Pancreas (tissue), 10 donors: Measurements from ENCODE around the gene DDC. TPM values are rescaled to one million over a fixed set of nuclear protein-coding genes. Genes with fewer than 3 reads are reported as not detected.
"Not testable (repeated sequence)": the region's sequence is repeated elsewhere in the genome, so short reads cannot be mapped to it uniquely, and the experiment has no call there.

Experiments used
- ATAC-seq, 4 donors: fragments of 200-7000 bp; cut with Tn5 transposase; one replicate each; pipeline versions ENCODE4 v1.8.0 to v1.9.1; 2020; ENCODE audit warnings: mild to moderate bottlenecking in 4 of 4, moderate library complexity in 4 of 4
- DNase-seq, 6 donors: peaks; one replicate each; pipeline ENCODE4 v3.0.0-alpha.2; 2020
- FAIRE-seq: peaks from 2 replicates; lab custom pipeline; 2012; peaks lifted over from hg19 to GRCh38; lab: Jason Lieb, UNC
- H3K27ac ChIP-seq, 4 donors: fragments of 200-600 bp; sonication (generic); 1 replicate in 3 of 4; 2 replicates in 1 of 4; pipeline versions ENCODE4 v1.5.0 to v1.8.0; 2020
- H3K27me3 ChIP-seq, 4 donors: fragments of 200-600 bp; one replicate each; pipeline ENCODE4 v1.8.0; 2021
- H3K36me3 ChIP-seq, 3 donors: fragments of 200-600 bp; sonication (generic) in 1 of 3; one replicate each; pipeline versions ENCODE4 v1.5.0 to v1.8.0; 2020 to 2021
- H3K4me1 ChIP-seq, 3 donors: fragments of 200-600 bp; one replicate each; pipeline ENCODE4 v1.8.0; 2021
- H3K4me3 ChIP-seq, 4 donors: fragments of 200-600 bp; sonication (generic) in 2 of 4; one replicate each; pipeline versions ENCODE4 v1.5.0 to v1.8.0; 2020 to 2021
- H3K9me3 ChIP-seq, 4 donors: fragments of 200-600 bp; one replicate each; pipeline ENCODE4 v1.8.0; 2021
- WGBS, 2 donors: extraction: QIAGEN DNeasy Blood & Tissue Kit; methylation state at CpG; one replicate each; pipeline ENCODE4 v1.1.7; 2013; 5-methylcytosine and 5-hydroxymethylcytosine counted together
- intact Hi-C, 3 donors: fragments of 100-400 bp; cut with DNase I; formaldehyde crosslinking; loops; one replicate each; pipeline versions ENCODE4 v1.11.1 to v1.14.2; 2022
- polyA plus RNA-seq, 2 donors: library from polyadenylated mRNA; stranded (reverse); fragments of 200-250 nt; gene quantifications; one replicate each; pipeline ENCODE4 v1.2.3, GENCODE V29; 2013
- total RNA-seq, 6 donors: library from RNA; stranded (reverse); fragmentation: NEBNext Ultra II Directional in 4 of 6; extraction: Animal tissue kit (Norgen Biotek cat#: 25700) in 4 of 6; gene quantifications; one replicate each; pipeline versions ENCODE4 v1.2.1 to v1.2.4, GENCODE V29; 2021 to 2023
- TF ChIP-seq, protein P1 (sequence below), 4 donors: fragments of 200-600 bp; sonication (generic) in 3 of 4; IDR thresholded peaks; one replicate each; pipeline versions ENCODE4 v1.5.0 to v1.8.0; 2021; ENCODE audit warnings: antibody characterized with exemption in 4 of 4
- donor health status: healthy with polysubstance abuse.
- donor health status: DM: no; HTN: no; CAD: no; lungs with moderate emphysema.
- donor health status: DM: no; HTN: no; CAD: no.
- donor health status: control.
- donor health status: control.
- donor health status: Bipolar disorder and iron deficiency.
- donor health status: DM: yes; HTN: yes; CAD: no.
- donor health status: DM: no; HTN: no; CAD: no.
- donor health status: DM: no; HTN: no; CAD: no.
- donor health status: DM: yes; HTN: yes; CAD: no.

Gene DDC
- total and polyA plus RNA-seq, 8 donors, result 2.7 to 25.2 (median 12.0) TPM

DNA sequence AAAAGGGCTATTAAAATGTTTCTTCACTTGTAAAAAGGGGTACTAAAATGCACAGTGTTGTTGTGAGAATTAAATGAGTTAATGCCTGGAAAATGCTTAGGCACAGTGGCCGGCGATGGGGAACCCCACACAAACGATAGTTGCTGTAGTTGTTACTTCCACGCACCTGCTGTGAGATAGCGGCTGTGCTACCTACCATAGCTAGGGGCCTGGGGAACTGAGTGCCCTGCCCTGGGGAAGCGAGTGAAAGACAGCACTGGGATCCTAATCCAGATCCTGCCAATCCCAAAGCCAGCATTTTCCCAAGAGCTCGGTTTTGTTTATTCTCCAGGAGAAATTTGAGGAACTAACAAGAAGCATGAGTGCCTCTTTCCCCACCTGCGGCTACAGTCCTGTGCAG, 27.8 kb downstream of the DDC start:
- intact Hi-C loops, result loop anchor here in 1 of 3 donors (10.0 kb wide), 1 partner anchor 57 kb away; no protein-coding TSS in a partner anchor
- DNase-seq, result no peak
- no peaks in the 10 kb centered on the region for H3K36me3 ChIP-seq
- H3K4me1 ChIP-seq, result no peaks in the 10 kb centered on the region
- 93% methylated on average over 8 of the region's 8 CpGs for WGBS, 2 donors
- no peak overlapping the region for H3K27ac ChIP-seq
- no peak for ATAC-seq
- no peak overlapping the region for H3K4me3 ChIP-seq
- TF ChIP-seq, protein P1, sequence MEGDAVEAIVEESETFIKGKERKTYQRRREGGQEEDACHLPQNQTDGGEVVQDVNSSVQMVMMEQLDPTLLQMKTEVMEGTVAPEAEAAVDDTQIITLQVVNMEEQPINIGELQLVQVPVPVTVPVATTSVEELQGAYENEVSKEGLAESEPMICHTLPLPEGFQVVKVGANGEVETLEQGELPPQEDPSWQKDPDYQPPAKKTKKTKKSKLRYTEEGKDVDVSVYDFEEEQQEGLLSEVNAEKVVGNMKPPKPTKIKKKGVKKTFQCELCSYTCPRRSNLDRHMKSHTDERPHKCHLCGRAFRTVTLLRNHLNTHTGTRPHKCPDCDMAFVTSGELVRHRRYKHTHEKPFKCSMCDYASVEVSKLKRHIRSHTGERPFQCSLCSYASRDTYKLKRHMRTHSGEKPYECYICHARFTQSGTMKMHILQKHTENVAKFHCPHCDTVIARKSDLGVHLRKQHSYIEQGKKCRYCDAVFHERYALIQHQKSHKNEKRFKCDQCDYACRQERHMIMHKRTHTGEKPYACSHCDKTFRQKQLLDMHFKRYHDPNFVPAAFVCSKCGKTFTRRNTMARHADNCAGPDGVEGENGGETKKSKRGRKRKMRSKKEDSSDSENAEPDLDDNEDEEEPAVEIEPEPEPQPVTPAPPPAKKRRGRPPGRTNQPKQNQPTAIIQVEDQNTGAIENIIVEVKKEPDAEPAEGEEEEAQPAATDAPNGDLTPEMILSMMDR (IDR thresholded peaks at IDR 0.05), result no peak
- FAIRE-seq, result no peak
- H3K9me3 ChIP-seq, result no peaks in the 10 kb centered on the region
- no peaks in the 10 kb centered on the region for H3K27me3 ChIP-seq

DNA sequence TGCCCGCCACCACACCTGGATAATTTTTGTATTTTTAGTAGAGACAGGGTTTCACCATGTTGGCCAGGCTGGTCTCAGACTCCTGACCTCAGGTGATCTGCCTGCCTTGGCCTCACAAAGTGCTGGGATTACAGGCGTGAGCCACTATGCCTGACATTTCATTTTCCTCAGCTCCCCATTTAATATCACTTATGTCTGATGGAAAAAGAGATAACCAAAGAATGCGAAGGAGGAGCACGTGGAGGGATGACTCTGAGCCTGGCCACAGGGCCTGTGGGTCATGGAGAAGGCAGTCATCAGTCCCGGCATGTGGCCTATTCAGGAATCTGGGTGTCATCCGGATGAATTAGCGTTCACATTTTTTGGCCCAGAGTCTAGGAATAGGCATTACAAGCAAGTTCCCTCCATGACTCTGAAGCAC, 29.9 kb downstream of the DDC start:
- WGBS, 2 donors, result 88% methylated on average over 7 of the region's 7 CpGs
- H3K27ac ChIP-seq, ATAC-seq, H3K27me3 ChIP-seq, H3K9me3 ChIP-seq, H3K36me3 ChIP-seq, FAIRE-seq, H3K4me1 ChIP-seq, H3K4me3 ChIP-seq: not testable (repeated sequence)
- intact Hi-C loops, result loop anchor here in 1 of 3 donors (10.0 kb wide), 1 partner anchor 60 kb away; no protein-coding TSS in a partner anchor
- peak in 1 of 6 donors; percentile 5 for DNase-seq

DNA sequence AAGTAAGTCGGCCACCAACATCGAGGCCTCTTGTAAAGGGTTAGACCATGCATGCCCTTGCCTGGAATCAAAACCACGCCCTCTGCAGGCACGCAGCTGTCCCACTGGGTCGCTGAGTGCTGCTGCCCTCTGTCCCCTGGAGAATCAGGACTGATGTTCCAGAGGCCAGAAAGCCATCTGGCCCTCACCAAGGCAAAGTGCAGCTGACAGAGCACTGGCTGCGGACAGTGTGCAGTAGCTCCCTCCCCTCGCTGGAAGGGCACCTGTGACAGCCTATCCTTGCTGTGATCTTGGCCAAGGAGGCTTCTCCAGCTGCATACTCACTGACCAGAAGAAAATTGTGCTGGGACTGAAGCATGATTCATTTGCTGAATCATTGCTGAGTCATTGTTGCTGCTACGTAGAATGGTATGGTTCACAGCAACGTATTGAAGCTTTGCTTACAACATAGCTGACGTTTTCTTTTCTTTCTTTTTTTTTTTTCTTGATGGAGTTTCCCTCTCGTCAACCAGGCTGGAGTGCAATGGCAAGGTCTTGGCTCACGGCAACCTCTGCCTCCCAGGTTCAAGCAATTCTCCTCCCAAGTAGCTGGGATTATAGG, 30.4 kb downstream of the DDC start:
- H3K4me1 ChIP-seq, result peaks cover 0 to 4% (median 0%) of the 10 kb centered on the region in 3 donors
- TF ChIP-seq, protein P1 (IDR thresholded peaks at IDR 0.05), result no peak
- FAIRE-seq, result no peak
- H3K9me3 ChIP-seq, result no peaks in the 10 kb centered on the region
- no peak overlapping the region for H3K4me3 ChIP-seq
- WGBS, 2 donors, result 79 to 80% methylated on average over 12 of the region's 12 CpGs
- no peak overlapping the region for H3K27ac ChIP-seq
- peak in 1 of 6 donors; percentile 7 for DNase-seq
- H3K27me3 ChIP-seq, result no peaks in the 10 kb centered on the region
- intact Hi-C loops, result loop anchor here in 1 of 3 donors (10.0 kb wide), 1 partner anchor 60 kb away; no protein-coding TSS in a partner anchor
- peak in 3 of 4 donors; percentile 25 to 31 (median 31) for ATAC-seq
- no peaks in the 10 kb centered on the region for H3K36me3 ChIP-seq

DNA sequence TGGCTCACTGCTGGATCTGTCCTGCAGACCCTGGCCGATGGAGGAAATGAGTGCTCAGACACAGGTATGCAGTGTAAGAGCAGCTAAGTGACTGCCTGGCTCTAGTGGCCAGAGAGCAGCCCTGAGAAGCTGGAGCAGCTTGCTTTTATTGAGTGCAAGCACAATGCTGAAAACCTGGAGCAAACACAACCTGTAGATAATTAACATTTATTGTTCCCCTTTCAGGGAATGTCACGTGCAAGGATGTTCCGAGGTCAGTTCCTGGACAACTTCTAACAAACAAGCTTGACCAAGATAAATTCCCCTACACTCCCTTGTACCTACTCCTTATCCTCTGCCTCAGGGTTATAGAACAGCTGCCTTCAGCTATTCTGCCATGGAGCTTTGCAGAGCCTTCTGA, 31.3 kb downstream of the DDC start:
- Histone ChIP-seq H3K4me1 (peaks cover 0 to 11% (median 4%) of the 10 kb centered on the region in 3 donors), H3K27ac (no peak overlapping the region), H3K4me3 (no peak overlapping the region), H3K9me3 (no peaks in the 10 kb centered on the region), H3K36me3 (no peaks in the 10 kb centered on the region), H3K27me3 (no peaks in the 10 kb centered on the region)
- DNase-seq (peak in 1 of 6 donors; percentile 9), FAIRE-seq (no peak), ATAC-seq (peak; percentile 8 to 45 (median 21))
- intact Hi-C loops, result loop anchor here in 1 of 3 donors (10.0 kb wide), 1 partner anchor 61 kb away; no protein-coding TSS in a partner anchor
- TF ChIP-seq, protein P1 (IDR thresholded peaks at IDR 0.05), result no peak
- 21 to 26% methylated on average over 3 of the region's 3 CpGs for WGBS, 2 donors

DNA sequence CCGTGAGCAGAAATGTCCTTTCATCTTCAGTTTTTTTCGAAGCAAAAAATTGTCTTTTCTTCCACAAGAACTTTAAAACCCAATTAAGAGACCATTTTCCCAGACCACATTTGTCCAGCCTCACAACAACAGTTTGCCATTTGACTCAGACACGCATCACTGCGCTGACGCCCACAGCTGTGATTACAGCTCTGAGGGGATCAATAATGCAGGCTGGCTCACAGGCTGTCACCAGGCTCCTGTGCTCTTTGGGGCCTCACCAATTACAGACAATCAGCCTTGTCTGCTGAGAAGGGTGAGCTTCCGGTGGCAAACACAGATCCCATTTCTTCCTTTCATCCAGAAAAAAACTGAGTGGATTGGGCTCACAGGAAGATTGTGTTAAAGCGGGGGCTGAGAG, 33.3 kb downstream of the DDC start:
- ATAC-seq (peak in 2 of 4 donors; percentile 11 to 15), DNase-seq (no peak), FAIRE-seq (no peak)
- 80 to 82% methylated on average over 7 of the region's 7 CpGs for WGBS, 2 donors
- Histone ChIP-seq H3K4me3 (no peak overlapping the region), H3K9me3 (no peaks in the 10 kb centered on the region), H3K4me1 (peaks cover 0 to 24% (median 9%) of the 10 kb centered on the region in 3 donors), H3K36me3 (no peaks in the 10 kb centered on the region), H3K27ac (peak overlapping the region in 3 of 4 donors; percentile 6 to 47 (median 25)), H3K27me3 (no peaks in the 10 kb centered on the region)
- TF ChIP-seq, protein P1 (IDR thresholded peaks at IDR 0.05), result no peak
- intact Hi-C loops, result loop anchor here in 1 of 3 donors (10.0 kb wide), 1 partner anchor 63 kb away; no protein-coding TSS in a partner anchor
